Measurements from ENCODE around the gene RCN2.
"Not testable (repeated sequence)": the region's sequence is repeated elsewhere in the genome, so short reads cannot be mapped to it uniquely, and the experiment has no call there.

Gene RCN2

DNA sequence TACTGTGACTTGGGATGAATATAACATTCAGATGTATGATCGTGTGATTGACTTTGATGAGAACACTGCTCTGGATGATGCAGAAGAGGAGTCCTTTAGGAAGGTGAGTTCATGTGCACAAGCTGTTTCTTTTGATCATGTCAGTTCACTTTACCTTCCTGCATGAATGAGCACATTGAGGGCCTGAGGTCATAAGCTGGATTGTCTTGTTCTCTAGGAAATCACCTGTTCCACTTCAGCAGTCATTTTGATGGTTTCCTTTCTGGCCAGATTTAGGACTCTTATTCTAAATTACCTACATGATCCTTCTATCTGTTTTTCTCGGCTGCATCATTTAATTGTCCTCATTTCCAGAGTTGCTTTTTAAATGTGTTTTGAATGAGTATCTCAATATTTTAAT lies 4.1 kb downstream of the RCN2 start:
- DNase-seq: no peak

DNA sequence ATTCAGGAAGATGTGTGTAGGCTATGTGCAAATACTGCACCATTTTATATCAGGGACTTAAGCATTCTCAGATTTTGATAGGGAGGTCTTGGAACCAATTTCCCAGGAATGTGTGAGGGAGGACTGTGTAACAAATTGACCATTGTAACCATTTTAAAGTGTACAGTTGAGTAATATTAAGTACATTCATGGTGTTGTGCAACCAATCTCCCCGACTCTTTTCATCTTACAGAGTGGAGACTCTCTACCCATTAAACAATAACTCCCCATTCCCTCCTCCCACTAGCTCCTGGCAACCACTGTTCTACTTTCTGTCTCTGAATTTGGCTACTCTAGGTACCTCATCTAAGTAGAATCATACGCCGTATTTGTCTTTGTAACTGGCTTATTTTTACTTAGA lies 5.1 kb downstream of the RCN2 start:
- DNase-seq: no peak

DNA sequence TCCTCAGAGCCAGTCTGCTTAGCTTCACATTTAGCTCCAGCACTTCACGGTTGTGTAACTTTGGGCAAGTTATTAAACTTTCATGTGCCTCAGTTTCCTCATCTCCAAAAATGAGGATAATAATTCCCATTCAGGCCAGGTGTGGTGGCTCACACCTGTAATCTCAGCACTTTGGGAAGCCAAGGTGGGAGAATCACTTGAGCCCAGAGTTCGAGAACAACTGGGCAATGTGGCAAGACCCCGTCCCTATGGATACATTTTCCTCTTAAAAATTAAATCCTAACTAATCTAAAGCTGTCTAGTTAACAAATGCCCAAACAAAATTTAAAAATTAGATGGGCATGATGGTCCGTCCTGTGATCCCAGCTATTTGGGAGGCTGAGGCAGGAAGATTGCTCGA lies 7.2 kb downstream of the RCN2 start:
- no peak for DNase-seq

DNA sequence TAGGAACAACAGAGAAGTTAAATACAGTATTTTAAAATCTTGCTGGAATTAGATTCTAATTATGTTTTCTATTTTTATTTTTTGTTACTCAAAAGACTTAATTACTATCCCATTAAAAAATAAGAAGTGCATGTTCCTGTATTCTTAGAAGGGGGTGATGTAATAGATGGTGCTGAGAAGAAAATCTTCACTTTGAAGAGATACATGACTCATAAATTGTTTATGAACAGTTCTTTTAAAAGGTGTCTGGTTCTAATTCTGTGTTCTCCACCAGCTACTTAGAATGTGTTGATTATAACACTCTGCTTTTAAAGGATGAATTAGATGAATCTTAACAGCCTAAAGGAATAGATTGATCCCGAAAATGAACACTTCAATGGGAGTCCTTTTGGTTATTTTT lies 8.2 kb downstream of the RCN2 start:
- no peak for DNase-seq

DNA sequence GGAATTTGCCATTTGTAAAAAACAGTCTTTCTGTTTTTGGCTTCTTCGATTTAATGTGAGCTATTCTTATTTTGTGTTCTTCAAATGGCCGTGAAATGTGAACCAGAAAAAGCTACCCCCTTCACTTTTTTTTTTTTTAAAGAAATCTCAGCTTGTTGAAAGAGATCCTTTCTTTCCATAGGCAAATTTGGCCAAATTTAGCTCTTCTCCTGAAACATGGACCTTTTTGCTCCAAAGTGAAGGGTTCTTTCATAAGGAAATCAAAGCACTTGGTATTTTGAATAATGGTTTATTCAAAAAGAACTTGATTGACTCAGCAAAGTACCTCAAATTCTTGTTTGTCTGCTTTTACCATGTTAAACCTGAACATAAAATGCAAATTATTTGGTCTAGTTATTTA lies 10.1 kb downstream of the RCN2 start:
- no peak for DNase-seq

DNA sequence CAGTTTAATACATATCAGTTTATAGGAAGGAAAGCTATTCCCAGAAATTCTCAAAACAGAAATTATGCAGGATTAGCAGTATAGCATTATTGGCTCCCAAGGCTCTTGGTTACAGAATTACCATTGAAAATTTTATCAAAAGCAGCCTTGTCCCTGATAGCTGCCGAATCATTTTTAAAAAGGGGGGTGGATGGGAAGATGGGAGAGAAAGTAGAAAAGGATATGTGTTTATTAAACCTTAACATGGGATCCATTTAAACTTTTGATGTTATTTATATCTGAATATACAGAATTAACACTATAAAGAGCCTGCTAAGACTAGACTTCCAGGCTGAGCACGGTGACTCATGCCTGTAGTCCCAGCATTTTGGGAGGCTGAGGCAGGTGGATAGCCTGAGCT lies 10.8 kb downstream of the RCN2 start:
- no peak for DNase-seq

DNA sequence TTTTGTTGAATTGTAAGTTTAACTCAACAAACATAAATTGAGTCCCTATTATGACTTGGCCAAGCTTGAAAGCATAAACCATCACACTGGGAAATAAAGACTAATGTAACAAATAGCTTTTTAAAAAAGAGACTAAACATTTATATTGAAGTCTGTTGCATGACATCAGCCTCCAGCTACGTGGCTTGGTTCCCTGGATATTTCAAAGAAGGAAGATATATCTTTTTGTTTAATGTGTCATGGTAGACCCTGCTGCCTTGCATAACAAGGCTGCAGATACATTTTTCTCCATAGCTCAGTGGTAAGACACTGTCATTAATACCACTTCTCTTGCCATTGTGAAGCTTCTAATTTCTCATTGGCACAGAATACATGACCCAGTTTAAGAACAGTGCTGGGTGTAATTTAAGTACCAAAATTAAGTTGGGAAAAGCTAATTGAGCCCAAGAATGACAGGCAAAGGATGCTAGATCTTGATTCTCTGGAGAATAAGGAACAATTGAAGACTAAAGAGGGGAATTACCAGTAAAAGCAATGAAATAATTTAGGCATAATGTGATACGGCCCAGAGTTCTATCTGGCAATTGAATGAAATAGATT lies 14.0 kb downstream of the RCN2 start:
- no peak for DNase-seq

DNA sequence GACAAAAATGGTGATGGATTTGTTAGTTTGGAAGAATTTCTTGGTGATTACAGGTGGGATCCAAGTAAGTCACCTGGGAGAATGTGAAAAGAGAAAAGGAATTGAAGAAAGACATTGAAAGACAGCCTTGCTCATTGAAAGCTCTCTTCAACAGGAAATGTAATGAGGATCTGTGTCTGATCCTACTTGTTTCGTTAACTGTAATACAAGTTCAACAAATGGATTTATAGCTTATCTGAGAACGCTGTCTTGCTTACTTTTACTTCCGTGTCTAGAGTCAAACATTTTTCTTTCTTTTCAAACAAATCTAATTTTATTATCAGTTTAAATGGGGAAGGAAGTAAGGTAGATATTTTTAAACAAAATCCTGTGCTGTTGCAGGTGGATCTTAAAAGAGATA lies 15.9 kb downstream of the RCN2 start:
- no peak for DNase-seq

DNA sequence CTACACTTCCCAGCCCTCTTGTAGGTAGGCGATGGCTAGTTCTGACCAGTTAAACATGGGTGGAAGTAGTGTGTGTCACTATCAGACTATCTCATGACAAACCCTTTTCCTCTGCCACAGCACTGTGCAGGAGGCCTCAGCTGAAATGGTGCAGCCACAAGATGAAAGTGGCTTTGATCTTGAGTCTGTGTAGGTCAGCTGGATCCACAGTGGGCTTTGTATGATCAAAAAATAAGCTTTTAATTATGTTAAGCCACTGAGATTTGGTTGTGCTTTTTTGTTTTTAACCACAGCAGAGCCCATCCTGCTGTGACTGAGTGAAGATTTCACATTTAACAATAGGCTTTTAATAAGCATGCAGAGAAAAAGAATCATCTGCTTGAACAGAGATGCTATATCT lies 19.7 kb downstream of the RCN2 start:
- no peak for DNase-seq

DNA sequence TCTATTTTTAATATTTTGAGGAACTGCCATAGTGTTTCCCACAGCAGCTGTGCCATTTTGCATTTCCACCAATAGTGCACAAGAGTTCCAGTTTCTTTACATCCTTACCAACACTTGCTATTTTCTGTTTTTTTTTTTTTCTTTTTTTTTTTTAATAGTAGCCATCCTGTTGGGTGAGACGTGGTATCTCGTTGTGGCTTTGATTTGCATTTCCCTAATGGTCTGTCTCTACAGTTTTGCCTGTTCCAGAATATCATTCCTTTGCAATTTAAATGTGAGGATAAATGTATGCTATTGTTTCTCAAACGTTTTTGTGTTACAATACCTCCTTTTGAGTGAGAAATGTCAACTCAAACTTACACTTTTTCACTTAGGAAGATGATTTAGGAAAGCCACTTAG lies 22.4 kb downstream of the RCN2 start:
- no peak for DNase-seq

DNA sequence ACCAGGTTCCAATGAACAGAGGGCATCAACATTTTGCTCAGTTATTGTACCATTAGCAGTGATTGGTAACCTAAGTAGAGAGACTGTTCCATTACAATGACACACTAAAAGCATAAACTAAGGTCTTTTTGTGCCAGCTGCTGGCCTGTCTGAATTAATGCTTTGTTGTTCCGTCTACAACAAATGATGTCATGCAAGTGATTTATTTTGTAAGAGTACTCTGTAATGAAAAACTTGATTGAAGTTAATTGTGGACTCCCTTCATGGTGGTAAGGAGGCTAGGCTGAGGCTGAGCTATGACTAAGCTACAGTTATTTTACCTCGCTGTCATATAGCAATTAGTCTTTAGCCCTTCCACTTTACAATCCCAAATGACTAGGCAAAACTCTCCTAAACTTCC lies 23.2 kb downstream of the RCN2 start:
- no peak for DNase-seq

DNA sequence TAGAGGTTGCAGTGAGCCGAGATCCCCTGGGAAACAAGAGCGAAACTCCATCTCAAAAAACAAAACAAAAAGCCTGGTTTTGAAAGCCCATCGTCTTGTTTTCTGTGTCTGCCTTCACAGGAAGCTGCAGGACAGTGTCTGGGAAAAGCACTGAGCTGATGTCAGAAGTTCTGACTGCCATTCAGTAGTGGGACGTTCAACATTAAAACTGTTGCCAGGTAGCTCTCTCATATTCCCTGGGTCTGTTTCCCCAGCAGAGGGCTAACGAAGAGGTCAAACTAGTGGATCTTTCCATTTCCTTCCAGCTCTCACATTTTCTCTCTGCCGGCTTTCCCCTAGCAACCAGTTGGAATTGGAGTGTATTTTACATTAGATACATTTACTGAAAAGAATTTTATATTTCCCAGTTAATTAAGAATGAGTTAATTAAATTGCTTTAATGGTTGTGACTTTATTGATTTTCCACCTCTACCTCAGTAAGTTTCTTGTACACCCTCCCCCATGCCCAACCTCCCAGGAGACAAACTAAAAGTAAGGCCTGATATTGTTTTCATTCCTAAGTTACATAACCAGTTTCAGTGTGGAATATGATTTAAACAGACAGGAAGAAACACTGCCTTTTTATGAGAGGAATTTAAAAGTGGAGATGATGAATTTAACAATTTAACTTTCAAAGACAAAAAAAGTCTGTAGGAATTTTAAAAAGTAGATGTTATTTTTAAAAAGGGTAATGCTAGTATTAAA lies 29.9 kb downstream of the RCN2 start:
- no peak for DNase-seq

DNA sequence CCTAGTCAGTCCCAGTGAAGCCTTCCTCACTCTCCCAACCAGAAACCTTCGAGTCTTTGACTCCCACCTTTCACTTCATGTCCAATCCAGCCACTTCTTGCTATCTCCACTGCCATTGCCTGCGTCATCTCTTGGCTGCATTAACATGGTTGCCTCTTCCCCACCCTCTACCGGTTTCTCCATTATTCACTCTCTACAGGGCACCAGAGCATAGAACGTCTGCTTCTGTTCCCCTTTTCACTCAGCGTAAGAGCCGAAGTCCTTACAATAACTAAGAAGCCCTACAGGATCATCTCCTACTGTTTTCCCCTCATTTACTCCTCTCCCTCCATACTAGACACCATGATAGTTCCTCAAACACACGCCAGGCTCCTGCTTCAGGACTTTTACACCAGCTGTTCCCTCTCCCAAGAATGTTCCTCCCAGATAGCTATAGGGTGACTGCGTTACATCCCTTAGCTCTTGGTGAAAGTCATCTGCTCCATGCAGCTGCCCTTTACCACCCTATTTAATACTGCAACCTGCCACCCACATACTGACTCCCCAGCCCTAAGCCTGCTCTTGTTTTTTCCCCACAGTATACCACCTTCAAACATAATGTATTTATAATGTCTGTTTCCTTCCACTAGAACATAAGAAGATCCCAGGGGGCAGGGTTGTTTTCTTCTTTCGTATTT lies 30.9 kb downstream of the RCN2 start:
- DNase-seq: no peak

DNA sequence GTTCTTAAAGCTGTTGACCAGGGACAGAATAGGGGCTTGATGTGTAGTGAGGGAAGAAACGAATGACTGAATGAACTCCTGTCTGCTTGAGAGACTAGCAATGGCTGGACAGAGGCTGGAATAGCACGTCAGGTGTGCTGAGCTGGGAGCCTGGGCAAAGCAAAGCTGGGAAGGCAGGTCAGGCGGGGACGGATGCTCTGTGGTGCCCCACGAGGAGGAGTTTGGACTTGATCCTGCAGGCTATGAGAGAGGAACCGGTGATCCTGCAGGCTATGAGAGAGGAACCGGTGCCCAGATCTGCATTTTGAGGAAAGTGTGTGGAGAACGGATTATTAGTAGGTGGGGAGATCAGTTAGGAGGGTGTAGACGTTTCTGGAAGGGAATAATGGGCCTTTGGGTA lies 32.0 kb downstream of the RCN2 start:
- DNase-seq: no peak

DNA sequence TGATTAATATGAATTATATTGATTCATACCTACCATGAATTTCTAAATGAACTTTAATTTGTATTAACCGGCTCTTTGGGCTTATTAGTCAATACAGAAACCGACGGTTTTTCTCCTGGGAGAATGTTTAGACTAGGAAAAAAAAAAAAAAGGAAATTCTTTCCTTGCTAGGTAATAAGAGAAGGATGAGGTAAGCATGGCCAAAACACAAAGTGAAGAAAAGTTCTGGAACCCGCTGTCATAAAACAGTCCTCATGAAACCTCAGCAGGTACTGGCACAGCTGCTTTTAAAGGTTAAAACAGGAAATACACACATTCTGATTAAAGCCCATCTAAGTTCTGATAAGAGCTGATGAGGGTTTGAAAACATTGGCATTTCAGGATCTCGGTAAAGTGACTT lies 32.6 kb downstream of the RCN2 start:
- no peak for DNase-seq

DNA sequence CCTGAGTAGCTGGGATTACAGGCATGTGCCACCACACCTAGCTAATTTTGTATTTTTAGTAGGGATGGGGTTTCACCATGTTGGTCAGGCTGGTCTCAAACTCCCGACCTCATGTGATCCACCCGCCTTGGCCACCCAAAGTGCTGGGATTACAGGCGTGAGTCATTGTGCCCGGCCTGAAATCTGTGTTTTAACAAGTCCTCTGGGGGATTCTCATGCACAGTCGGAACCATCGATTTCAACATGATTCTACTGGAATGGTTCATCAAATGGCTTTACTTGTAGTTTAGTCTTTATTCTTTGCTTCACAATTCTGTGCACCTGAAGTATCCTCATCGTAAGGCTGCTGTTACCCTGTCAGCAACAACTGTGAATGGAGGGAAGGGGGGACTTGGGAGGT lies 34.5 kb downstream of the RCN2 start:
- DNase-seq: not testable (repeated sequence)

DNA sequence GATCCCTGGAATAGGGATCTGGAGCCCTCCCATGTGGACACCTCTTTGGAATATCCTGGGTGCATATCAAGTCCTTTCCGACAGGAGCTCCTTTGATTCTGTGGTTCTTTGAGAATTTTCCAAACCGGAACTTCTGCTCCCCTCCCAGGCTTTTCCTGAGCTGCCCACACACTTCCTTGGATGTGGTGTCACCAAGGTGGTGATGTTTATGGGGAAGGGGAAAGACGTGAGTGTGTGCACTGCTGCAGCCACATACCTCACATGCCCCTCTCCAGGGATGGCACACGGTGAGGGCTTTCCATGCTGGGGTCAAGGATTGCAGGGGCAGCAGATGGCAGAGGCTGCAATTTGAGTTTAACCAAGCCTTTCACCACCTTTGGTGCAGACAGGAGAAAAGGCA lies 35.5 kb downstream of the RCN2 start:
- DNase-seq: no peak

DNA sequence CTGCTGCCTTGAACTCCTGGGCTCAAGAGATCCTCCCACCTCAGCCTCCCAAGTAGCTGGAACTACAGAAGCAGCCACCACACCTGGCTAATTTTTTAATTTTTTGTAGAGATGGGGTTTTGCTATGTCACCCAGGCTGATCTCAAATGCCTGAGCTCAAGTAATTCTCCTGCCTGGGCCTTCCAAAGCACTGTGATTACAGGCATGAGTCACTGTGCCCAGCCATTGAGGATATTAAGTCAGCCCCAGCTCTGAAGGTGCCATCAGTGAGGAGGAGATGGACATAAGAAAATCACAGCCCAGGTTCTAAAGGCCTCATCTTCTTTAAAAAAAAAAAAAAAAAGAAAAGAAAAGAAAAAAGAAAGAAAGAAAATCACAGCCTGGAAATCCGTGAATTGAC lies 36.8 kb downstream of the RCN2 start:
- DNase-seq: no peak

DNA sequence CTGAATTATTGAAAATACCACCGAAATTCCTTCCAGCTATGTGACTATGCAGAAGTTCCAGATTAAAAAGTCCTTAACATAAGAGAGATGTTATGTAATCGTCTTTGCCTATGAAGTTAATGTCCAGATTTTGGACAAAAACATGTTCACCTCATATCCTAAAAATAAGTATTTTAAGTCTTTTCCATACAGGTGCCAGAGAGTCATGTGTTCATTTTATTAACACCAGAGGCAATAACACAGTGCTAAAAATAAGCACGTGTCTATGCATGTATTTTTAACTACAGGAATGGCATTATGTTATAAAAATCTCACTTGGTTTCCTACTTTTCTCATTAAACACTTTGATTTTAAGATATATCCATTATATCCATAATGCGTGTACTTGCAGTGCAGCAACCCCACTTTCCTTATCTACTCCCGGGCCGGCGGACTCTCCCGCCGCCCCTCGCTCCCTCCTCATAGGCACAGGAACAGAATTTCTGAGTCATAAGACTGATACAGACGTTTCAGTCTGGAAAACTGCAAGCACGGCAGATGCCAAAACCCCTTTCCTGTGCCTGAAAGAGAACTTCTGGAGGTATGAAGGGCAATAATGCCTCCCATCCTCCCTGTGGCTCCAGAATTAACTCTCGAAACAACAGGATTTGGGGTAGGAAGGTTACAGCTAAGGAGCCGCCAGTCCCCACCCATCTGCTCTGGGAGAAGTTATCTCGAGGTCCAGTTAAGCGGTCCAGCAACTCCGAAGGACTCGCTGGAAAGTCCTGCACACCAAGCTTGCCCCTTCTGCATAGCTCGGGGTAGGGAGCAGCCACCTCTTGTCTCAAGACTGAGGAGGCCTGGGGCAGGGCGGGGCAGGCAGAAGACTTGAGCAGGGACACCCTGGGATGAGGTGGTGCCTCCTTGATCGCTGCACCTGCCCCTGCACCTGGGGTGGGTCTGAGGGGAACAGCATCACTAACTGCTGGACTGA lies 41.1 kb downstream of the RCN2 start:
- DNase-seq: no peak

DNA sequence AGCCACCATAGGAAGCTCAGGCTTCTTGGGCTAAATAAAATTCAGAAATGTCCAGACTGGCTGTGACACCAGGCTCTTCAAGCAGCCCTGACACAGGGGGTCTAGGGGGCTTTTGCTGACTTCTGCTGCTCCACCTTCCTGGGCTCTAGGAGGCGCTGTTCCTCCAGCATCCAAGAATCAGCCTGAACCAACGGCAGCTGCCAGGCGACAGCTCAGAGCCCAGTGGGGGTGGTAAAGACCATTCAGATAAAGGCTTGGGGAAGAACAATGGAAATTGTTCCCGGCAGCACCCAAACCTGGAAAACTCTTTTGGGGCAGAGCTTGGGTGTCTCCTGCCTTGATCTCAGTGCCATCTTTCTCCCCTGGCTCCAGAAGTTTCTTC lies 41.8 kb downstream of the RCN2 start:
- DNase-seq: peak; percentile 64

DNA sequence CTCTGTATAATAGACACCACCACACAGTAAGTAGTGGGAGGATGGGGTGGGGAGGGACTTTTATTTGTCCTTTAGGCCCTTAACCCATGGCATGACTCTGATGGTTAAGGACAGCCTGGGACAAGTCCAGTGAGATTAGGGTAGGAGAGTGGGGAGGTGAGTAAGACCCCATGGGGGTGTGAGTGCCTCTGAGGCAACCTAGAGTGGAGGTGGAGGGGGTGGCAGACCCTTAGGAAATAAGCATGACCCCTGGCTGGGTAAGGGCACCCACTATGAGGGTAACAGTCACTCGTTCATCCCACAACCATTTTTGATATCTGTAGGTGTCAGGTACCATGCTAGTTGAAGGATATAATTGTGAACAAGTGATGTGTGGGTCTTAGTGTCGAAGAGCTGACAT lies 42.4 kb downstream of the RCN2 start:
- DNase-seq: no peak

DNA sequence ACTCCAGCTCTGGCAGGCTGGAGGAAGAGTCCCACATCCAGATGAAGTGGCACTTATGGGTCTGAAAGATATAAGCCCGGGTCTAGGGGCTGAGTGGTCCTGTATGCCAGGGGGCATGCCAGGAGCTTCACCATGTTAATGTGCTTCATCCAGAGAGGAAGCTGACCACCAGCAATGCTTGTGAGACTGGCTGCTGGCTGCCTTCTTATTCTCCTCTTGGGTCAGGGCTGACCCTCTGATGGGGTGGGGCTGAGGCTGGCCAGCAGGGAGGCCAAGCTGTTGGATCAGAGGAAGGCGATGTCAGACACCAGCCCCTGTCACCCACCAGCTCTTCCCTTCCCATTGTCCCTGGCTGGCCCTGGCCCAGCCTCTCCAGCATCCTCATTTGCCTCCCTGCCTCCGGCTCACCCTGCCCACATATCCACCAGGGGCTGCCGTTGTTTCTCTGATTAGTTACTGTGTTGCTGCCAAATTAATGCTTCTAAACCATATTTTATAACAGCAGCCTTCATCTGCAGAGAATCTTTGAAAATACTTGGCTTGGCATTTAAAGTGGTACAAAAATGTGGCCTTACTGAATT lies 43.0 kb downstream of the RCN2 start:
- no peak for DNase-seq

DNA sequence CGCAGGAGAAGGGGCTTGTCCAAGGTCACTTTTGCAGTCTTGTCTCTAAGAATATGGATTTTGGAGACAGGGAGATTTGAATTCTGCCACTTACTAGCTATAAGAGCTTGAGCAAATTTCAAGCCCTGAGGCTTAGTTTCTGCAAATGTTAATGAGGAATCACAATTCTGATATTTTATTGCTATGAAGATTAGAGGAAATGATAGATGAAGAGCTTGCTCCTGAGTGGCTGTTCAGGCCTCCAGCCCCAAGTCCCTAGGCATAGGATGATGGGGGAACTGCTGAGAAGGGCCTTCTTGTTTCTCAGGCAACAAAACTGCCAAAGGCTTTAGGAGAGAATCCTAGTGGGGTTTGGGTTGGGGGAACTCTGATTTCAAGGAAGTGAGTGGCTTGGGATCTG lies 44.6 kb downstream of the RCN2 start:
- DNase-seq: no peak
